Stimulated activated naive B cell treated with anti-CD40 and anti-IgM and Interleukin-4, amounts not matched to agents 10 μg/mL and 1 μg/mL and 100 μg/mL, for 72 hours (primary cell): Measurements from ENCODE around the gene PTPN4.

ENCODE experiments used
- ATAC-seq, 2 donors: fragments of 150-1000 bp; cut with Tn5 transposase; replicated peaks; 2 replicates each; pipeline ENCODE4 v1.10.0; 2021; ENCODE audit warnings: moderate library complexity in 1 of 2
- DNase-seq: peaks from one replicate; pipeline ENCODE4 v3.0.0; 2021
- H3K27ac Mint-ChIP-seq: one replicate; pipeline ENCODE4 v1.8.0; 2022; ENCODE audit warnings: mild to moderate bottlenecking, mixed read lengths
- H3K27me3 Mint-ChIP-seq, 2 donors: one replicate each; pipeline ENCODE4 v1.8.0; 2022; ENCODE audit warnings: mixed read lengths in 2 of 2
- H3K36me3 Mint-ChIP-seq, 2 donors: one replicate each; pipeline ENCODE4 v1.8.0; 2022; ENCODE audit warnings: mixed read lengths in 2 of 2, mild to moderate bottlenecking in 1 of 2
- H3K4me1 Mint-ChIP-seq, 2 donors: one replicate each; pipeline ENCODE4 v1.8.0; 2022; ENCODE audit warnings: mixed read lengths in 2 of 2, mild to moderate bottlenecking in 1 of 2
- H3K4me3 Mint-ChIP-seq, 2 donors: one replicate each; pipeline ENCODE4 v1.8.0; 2022; ENCODE audit warnings: mild to moderate bottlenecking in 2 of 2, mixed read lengths in 2 of 2, moderate library complexity in 1 of 2
- H3K9me3 Mint-ChIP-seq, 2 donors: one replicate each; pipeline ENCODE4 v1.8.0; 2022; ENCODE audit warnings: mixed read lengths in 2 of 2, mild to moderate bottlenecking in 1 of 2

PTPN4 gene

GRCh38 chr2:119820275-119820674, 60.6 kb downstream of the PTPN4 start:
- Mint-ChIP-seq H3K27ac (no peak overlapping the region), H3K4me3 (no peak overlapping the region), H3K4me1 (peaks cover 7 to 11% of the 10 kb centered on the region in 2 donors), H3K36me3 (peaks cover 24 to 36% of the 10 kb centered on the region in 2 donors), H3K9me3 (peaks cover 11 to 13% of the 10 kb centered on the region in 2 donors), H3K27me3 (no peaks in the 10 kb centered on the region)
- no peak for ATAC-seq
- no peak for DNase-seq

- no peak overlapping the region for H3K27ac Mint-ChIP-seq
- ATAC-seq: no peak
These were observed 61.5 kb downstream of the PTPN4 start for GRCh38 chr2:119821266-119821665.

DNA sequence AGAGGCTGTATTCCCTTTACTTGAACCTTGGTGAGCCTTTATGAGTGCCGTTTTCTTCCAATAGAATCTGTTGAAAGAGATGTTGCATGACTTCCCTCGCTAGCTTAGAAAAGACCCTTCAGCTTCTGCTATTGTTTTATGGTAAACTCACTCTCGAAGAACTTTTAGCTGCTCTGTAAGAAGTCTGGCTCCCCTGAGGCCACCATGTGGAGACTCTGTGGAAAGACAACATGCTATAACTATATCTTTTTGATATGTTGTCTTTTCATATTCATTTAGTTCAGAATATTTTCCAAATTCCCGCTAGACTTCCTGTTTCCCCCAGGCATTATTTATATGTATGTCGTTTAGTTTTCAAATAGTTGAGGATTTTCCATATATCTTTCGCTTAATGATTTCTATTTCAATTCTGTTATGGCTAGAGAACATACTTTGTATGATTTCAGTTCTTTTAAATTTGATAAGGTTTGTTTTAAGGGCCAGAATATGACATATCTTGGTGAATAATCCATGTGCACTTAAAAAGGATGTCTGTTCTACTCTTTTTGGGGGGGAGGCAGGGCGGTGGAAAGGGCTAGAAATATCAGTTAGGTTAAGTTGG, 64.1 kb downstream of the PTPN4 start:
- Mint-ChIP-seq H3K27me3 (no peaks in the 10 kb centered on the region), H3K27ac (no peak overlapping the region), H3K4me3 (no peak overlapping the region), H3K4me1 (peaks cover 6 to 11% of the 10 kb centered on the region in 2 donors), H3K9me3 (peaks cover 0 to 1% of the 10 kb centered on the region in 2 donors), H3K36me3 (peaks cover 9 to 16% of the 10 kb centered on the region in 2 donors)
- no peak for DNase-seq
- peak; percentile 59 to 60 for ATAC-seq

More at GRCh38 chr2:119821266-119821665, 61.5 kb downstream of the PTPN4 start:
- Mint-ChIP-seq H3K4me3 (no peak overlapping the region), H3K9me3 (peaks cover 11 to 13% of the 10 kb centered on the region in 2 donors), H3K4me1 (peaks cover 7 to 11% of the 10 kb centered on the region in 2 donors), H3K36me3 (peaks cover 24 to 36% of the 10 kb centered on the region in 2 donors), H3K27me3 (no peaks in the 10 kb centered on the region)
- no peak for DNase-seq

- Mint-ChIP-seq H3K9me3 (peaks cover 4 to 6% of the 10 kb centered on the region in 2 donors), H3K27ac (no peak overlapping the region), H3K4me1 (peaks cover 4 to 11% of the 10 kb centered on the region in 2 donors), H3K4me3 (no peak overlapping the region), H3K27me3 (no peaks in the 10 kb centered on the region), H3K36me3 (peaks cover 23% of the 10 kb centered on the region in 2 donors)
- DNase-seq: no peak
- ATAC-seq: peak; percentile 67 to 68
These were observed 66.7 kb downstream of the PTPN4 start for GRCh38 chr2:119826370-119826961.

GRCh38 chr2:119827866-119828507, 68.3 kb downstream of the PTPN4 start:
- H3K27ac Mint-ChIP-seq: no peak overlapping the region
- no peak overlapping the region for H3K4me3 Mint-ChIP-seq

GRCh38 chr2:119836455-119837142, 76.9 kb downstream of the PTPN4 start:
- Mint-ChIP-seq H3K4me3 (no peak overlapping the region), H3K9me3 (no peaks in the 10 kb centered on the region), H3K27ac (no peak overlapping the region), H3K4me1 (peaks cover 23 to 26% of the 10 kb centered on the region in 2 donors), H3K36me3 (peaks cover 10 to 13% of the 10 kb centered on the region in 2 donors), H3K27me3 (no peaks in the 10 kb centered on the region)
- ATAC-seq (no peak), DNase-seq (no peak)

More at GRCh38 chr2:119827866-119828507, 68.3 kb downstream of the PTPN4 start:
- Mint-ChIP-seq H3K27me3 (no peaks in the 10 kb centered on the region), H3K36me3 (peaks cover 21 to 23% of the 10 kb centered on the region in 2 donors), H3K9me3 (peaks cover 4 to 6% of the 10 kb centered on the region in 2 donors), H3K4me1 (peaks cover 5 to 16% of the 10 kb centered on the region in 2 donors)
- peak in 1 of 2 donors; percentile 57 for ATAC-seq
- DNase-seq: no peak

DNA sequence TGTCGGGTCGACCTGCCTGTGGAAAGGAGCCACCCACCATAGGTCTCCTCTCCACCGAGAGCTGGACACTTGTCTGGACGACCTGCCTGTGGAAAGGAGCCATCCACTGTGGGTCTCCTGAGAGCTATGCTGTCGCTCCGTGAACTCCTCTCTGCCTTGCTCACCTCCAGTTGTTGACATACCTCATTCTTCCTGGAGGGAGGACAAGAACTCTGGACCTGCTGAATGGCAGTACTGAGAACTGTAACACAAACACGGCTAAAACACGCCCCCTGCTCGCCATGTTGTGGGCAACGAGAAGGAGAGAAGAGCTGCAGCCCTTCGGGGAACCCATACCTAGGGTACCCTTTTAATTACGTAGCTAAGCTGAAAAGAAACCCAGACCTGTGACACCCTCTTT, 77.6 kb downstream of the PTPN4 start:
- no peak overlapping the region for H3K4me3 Mint-ChIP-seq
- H3K36me3 Mint-ChIP-seq: peaks cover 10 to 13% of the 10 kb centered on the region in 2 donors
- ATAC-seq (no peak), DNase-seq (no peak)
- no peaks in the 10 kb centered on the region for H3K9me3 Mint-ChIP-seq
- no peak overlapping the region for H3K27ac Mint-ChIP-seq
- H3K4me1 Mint-ChIP-seq: peaks cover 26% of the 10 kb centered on the region in 2 donors
- no peaks in the 10 kb centered on the region for H3K27me3 Mint-ChIP-seq

GRCh38 chr2:119837759-119838158, 78.0 kb downstream of the PTPN4 start:
- ATAC-seq: no peak
- Mint-ChIP-seq H3K27ac (no peak overlapping the region), H3K36me3 (peaks cover 10 to 13% of the 10 kb centered on the region in 2 donors), H3K4me3 (no peak overlapping the region), H3K27me3 (no peaks in the 10 kb centered on the region), H3K9me3 (no peaks in the 10 kb centered on the region), H3K4me1 (peaks cover 22 to 25% of the 10 kb centered on the region in 2 donors)
- DNase-seq: no peak

- ATAC-seq (no peak), DNase-seq (no peak)
- Mint-ChIP-seq H3K4me1 (peaks cover 18 to 21% of the 10 kb centered on the region in 2 donors), H3K27me3 (no peaks in the 10 kb centered on the region), H3K27ac (no peak overlapping the region), H3K9me3 (no peaks in the 10 kb centered on the region), H3K4me3 (no peak overlapping the region), H3K36me3 (peaks cover 10 to 13% of the 10 kb centered on the region in 2 donors)
These were observed 78.5 kb downstream of the PTPN4 start for GRCh38 chr2:119838179-119838578.

DNA sequence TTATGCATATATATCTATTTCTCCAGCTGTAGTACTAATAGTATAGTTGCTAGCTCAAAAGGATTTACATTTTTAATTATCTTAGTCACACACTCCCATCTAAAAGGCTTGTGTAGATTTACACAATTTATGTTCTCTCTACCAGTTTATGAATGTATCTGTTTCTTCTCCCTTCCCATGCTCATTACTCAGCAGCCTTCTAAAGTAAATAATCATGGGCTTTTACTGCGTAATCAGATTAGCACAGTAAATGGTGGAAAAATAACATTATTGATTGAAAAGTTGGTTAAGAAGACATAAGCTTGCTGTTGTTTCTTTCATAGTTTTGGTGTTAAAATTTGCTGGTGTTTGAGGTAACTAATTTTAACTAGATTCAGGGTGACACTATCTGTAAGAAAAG, 81.8 kb downstream of the PTPN4 start:
- peaks cover 18 to 24% of the 10 kb centered on the region in 2 donors for H3K36me3 Mint-ChIP-seq
- H3K9me3 Mint-ChIP-seq: peaks cover 2 to 6% of the 10 kb centered on the region in 2 donors
- ATAC-seq (no peak), DNase-seq (no peak)
- no peak overlapping the region for H3K27ac Mint-ChIP-seq
- H3K4me1 Mint-ChIP-seq: peaks cover 15 to 20% of the 10 kb centered on the region in 2 donors
- H3K4me3 Mint-ChIP-seq: no peak overlapping the region
- H3K27me3 Mint-ChIP-seq: no peaks in the 10 kb centered on the region

GRCh38 chr2:119846021-119846420, 86.3 kb downstream of the PTPN4 start:
- Mint-ChIP-seq H3K4me1 (peaks cover 14 to 33% of the 10 kb centered on the region in 2 donors), H3K9me3 (peaks cover 13 to 22% of the 10 kb centered on the region in 2 donors), H3K36me3 (peaks cover 28 to 50% of the 10 kb centered on the region in 2 donors), H3K27ac (no peak overlapping the region), H3K27me3 (no peaks in the 10 kb centered on the region), H3K4me3 (no peak overlapping the region)
- ATAC-seq: no peak
- no peak for DNase-seq

- DNase-seq (no peak), ATAC-seq (no peak)
- peaks cover 17 to 38% of the 10 kb centered on the region in 2 donors for H3K9me3 Mint-ChIP-seq
- no peaks in the 10 kb centered on the region for H3K27me3 Mint-ChIP-seq
- no peak overlapping the region for H3K4me3 Mint-ChIP-seq
- H3K27ac Mint-ChIP-seq: no peak overlapping the region
- H3K36me3 Mint-ChIP-seq: peaks cover 43 to 75% of the 10 kb centered on the region in 2 donors
- H3K4me1 Mint-ChIP-seq: peaks cover 10 to 33% of the 10 kb centered on the region in 2 donors
These were observed 90.3 kb downstream of the PTPN4 start for GRCh38 chr2:119849838-119850565.

DNA sequence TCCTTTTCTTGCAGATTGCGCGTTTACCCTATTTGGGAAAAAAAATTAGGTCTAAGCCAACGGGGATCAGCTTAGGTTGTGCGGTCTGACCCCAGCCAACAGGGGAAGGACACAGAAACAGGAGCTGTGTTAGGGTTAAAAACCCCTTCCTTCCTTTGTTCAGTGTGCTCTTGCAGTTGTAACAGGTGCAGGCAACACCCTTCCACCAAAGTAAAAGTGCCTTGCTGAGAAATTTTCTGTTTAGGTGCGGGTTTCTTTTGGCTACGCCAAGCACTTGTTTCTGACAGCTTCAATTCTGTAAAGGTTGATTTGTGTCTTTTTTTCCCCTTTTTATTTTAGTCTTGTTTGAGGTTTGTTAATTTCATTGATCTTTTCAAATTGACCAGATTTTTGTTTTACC, 92.5 kb downstream of the PTPN4 start:
- DNase-seq (no peak), ATAC-seq (no peak)
- Mint-ChIP-seq H3K4me1 (peaks cover 10 to 21% of the 10 kb centered on the region in 2 donors), H3K27ac (no peak overlapping the region), H3K36me3 (peaks cover 38 to 60% of the 10 kb centered on the region in 2 donors), H3K9me3 (peaks cover 11 to 35% of the 10 kb centered on the region in 2 donors), H3K4me3 (no peak overlapping the region), H3K27me3 (no peaks in the 10 kb centered on the region)
